22Rv1 (cell line): ENCODE results near the gene LRRC31.

Source experiments
- CTCF ChIP-seq: fragments of 450-650 bp; IDR thresholded peaks from 2 replicates; pipeline ENCODE4 v1.5.1; 2017; ENCODE audit warnings: mild to moderate bottlenecking
- ZFX ChIP-seq: fragments of 450-650 bp; IDR thresholded peaks from 2 replicates; pipeline ENCODE4 v1.6.1; 2017; ENCODE audit warnings: antibody characterized with exemption, borderline replicate concordance

- TF ChIP-seq CTCF (0 out of 2 replicates have a peak, but pooled peaks have one; percentile 3), ZFX (no peak)
Observed at GRCh38 chr3:169812332-169813235, 57.2 kb downstream of the LRRC31 start, which contains the start of the genes LRRC34 and LRRIQ4.
